Ammon's horn (tissue), 1 donor: Measurements from ENCODE around the gene PAPSS1.
"Not testable (repeated sequence)": the region's sequence is repeated elsewhere in the genome, so short reads cannot be mapped to it uniquely, and the experiment has no call there.

Source experiments
- DNase-seq: peaks from one replicate; pipeline ENCODE4 v3.0.0-alpha.2; 2016; ENCODE audit warnings: low spot score

PAPSS1 gene

GRCh38 chr4:107719922-107720722, at the start of gene PAPSS1:
Gene PAPSS1 (minus strand): TSS chr4:107720234. CDS start chr4:107720179, 55 bp downstream.
- peak; percentile 96 for DNase-seq

- no peak for DNase-seq
Observed at GRCh38 chr4:107760281-107760947, 40.4 kb upstream of the PAPSS1 start.

GRCh38 chr4:107757864-107758476, 37.9 kb upstream of the PAPSS1 start:
- DNase-seq = no peak

GRCh38 chr4:107757283-107757682, 37.2 kb upstream of the PAPSS1 start:
- DNase-seq = no peak

- DNase-seq = no peak
Observed at GRCh38 chr4:107755841-107756356, 35.9 kb upstream of the PAPSS1 start.

- no peak for DNase-seq
Observed at GRCh38 chr4:107751670-107752069, 31.6 kb upstream of the PAPSS1 start.

- no peak for DNase-seq
Observed at GRCh38 chr4:107747748-107748486, 27.9 kb upstream of the PAPSS1 start.

GRCh38 chr4:107746161-107746560, 26.1 kb upstream of the PAPSS1 start:
- no peak for DNase-seq

- no peak for DNase-seq
Observed at GRCh38 chr4:107744532-107744931, 24.5 kb upstream of the PAPSS1 start.

GRCh38 chr4:107743532-107743931, 23.5 kb upstream of the PAPSS1 start:
- no peak for DNase-seq

- no peak for DNase-seq
Observed at GRCh38 chr4:107742791-107743190, 22.8 kb upstream of the PAPSS1 start.

- DNase-seq = no peak
Observed at GRCh38 chr4:107742196-107742595, 22.2 kb upstream of the PAPSS1 start.

- DNase-seq = peak; percentile 25
Observed at GRCh38 chr4:107740950-107741701, 21.1 kb upstream of the PAPSS1 start.

GRCh38 chr4:107740381-107740780, 20.3 kb upstream of the PAPSS1 start:
- no peak for DNase-seq

- no peak for DNase-seq
Observed at GRCh38 chr4:107737450-107737849, 17.4 kb upstream of the PAPSS1 start.

GRCh38 chr4:107736924-107737448, 17.0 kb upstream of the PAPSS1 start:
- peak; percentile 79 for DNase-seq

GRCh38 chr4:107736037-107736436, 16.0 kb upstream of the PAPSS1 start:
- DNase-seq = no peak

GRCh38 chr4:107734120-107734519, 14.1 kb upstream of the PAPSS1 start:
- no peak for DNase-seq

GRCh38 chr4:107733431-107733925, 13.4 kb upstream of the PAPSS1 start:
- no peak for DNase-seq

GRCh38 chr4:107729050-107729449, 9.0 kb upstream of the PAPSS1 start:
- DNase-seq = not testable (repeated sequence)
